Measurements from ENCODE around the gene CSRP2.

The CSRP2 gene

GRCh38 chr12:76863837-76864236 is 15.0 kb downstream of the CSRP2 start:
- DNase-seq = no peak

DNA sequence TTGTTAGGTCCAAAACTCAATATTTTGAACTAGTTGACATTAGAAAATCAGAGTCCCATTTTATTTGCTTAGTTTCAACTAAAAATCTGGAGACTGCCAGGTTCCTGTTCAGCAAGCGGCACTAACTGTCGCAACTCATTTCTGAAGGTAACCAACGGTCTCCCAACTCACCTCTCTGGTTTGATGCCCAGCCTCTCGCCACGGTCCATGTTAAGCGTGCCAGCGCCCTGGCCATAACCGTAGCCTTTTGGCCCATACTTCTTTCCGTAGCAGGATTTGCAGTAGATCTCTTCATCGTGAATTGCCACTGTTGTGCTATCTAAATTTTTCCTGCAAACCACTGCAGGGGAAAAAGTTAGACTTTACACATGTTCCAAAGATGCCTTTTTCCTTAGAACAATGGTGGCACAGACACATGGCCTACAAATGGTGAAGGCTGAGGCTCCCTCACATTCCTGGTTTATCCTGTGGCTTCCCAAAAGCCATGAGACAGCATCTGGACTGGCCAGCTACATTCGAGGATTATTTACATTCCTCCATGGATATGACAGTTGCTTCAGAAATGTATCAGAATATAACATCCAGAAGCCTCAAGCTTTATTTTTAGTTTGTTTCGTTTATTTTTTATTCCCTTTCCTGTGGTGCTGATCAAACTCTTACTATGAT is 15.7 kb downstream of the CSRP2 start:
- no peak for DNase-seq

DNA sequence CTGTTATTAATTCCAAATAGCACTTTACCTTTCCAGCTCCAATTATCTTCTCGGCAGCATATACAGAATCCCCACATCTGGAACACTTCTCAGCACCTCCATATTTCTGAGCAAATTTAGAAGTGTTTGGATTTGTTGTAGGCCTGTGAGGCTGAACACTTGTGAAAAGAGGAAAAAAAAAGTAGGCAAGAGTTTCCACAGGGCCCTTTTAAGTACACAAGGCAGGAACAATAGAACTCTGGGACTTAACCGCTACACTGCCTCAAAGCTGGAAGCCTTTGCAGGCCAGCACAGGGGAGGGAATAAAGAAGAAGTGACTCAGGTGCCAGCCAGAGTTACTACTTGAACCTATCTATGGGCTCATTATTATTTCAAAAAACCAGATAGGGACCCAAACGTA is 18.6 kb downstream of the CSRP2 start:
- DNase-seq = no peak

GRCh38 chr12:76859611-76860010 is 19.2 kb downstream of the CSRP2 start:
- DNase-seq = peak in 2 of 58 donors; percentile 18 to 24

GRCh38 chr12:76856018-76856644 is 22.7 kb downstream of the CSRP2 start:
- DNase-seq = no peak

DNA sequence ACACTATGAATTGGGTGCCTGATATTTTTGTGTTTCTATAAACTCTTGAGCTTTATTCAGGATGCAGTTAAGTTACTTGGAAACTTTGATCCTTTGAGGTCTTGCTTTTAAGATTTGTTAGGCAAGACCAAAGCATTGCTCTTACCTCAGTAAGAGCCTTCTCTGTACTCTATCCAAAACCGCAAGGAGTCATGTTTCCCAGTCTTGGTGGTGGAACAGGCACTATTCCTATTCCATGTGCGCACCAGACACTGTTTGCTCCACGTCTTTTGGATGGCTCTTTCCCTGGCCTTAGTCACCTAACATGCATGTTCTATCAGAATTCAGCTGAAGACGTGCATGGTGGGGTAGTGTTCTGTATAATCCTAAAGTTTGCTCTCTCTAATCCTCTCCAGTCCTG is 23.5 kb downstream of the CSRP2 start:
- no peak for DNase-seq

- no peak for DNase-seq
Measured at GRCh38 chr12:76852106-76852505, 26.7 kb downstream of the CSRP2 start.

GRCh38 chr12:76848132-76848531 is 30.7 kb downstream of the CSRP2 start:
- DNase-seq = no peak

- DNase-seq = no peak
Measured at GRCh38 chr12:76847260-76847659, 31.6 kb downstream of the CSRP2 start.

- no peak for DNase-seq
Measured at GRCh38 chr12:76836633-76837032, 42.2 kb downstream of the CSRP2 start.

DNA sequence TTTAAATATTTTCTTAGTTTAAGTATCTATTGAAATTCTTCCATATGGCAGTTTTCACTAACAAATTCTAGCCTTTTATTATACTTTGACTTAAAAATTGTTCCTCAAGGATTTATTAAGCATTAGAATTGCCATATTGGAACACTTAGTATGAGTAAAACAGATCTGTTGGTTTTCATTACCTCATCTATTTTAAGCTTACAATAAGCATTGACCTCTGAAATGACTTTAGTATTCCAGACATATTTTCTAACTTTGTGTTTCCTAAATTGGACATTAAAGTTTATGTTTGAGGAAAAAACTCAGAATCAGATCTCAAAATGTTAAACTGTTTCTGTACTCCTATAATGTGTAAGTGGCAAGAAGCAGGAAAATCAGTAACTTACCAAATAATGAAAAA is 48.4 kb downstream of the CSRP2 start:
- no peak for DNase-seq

DNA sequence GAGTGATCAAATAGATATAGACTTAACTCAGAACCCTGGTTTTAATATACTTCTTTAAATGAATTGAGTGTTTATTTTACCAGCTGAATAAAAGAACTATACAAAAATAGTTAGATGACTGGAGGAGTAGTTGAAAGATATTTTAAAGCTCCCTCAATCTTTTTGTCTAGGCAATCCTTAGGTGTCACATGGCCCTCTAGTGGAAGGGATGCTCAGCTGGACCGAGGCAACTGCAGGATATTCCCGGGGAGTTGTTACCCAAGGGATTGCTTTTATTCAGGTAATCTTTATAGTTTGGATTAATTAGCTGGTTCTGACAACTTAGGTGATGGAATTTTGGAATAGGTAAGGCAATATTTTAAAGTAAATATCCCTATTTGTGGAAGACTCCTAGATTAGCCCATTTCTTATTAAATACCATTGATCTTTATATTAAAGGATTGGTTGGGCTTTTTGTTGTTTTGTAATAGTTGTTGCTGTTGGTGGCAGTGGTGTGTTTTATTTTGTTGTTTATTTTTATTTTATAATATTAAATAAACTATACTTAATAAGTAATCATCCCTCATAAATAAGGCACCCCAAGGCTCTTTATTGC is 57.8 kb downstream of the CSRP2 start:
- DNase-seq = peak in 6 of 58 donors; percentile 0 to 7 (median 2)

- no peak for DNase-seq
Measured at GRCh38 chr12:76813972-76814371, 64.8 kb downstream of the CSRP2 start.

GRCh38 chr12:76813265-76813664 is 65.6 kb downstream of the CSRP2 start:
- no peak for DNase-seq

DNA sequence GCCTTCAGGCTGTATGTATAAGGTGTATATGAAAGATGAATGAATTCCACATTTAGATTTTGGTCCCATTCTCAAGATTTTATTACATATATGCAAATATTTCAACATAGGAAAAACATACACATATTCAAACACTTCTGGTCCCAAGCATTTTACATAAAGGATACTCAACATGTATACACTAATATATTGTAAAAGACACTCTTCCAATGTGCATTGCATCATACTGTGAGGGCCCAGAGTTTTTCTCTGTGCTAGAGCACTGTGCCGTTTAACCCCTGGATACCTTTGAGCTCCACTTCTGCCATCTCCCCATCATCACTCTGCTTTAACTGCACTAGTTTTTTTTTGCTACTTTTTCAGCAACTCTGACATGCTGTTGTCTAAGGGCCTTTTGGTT is 66.8 kb downstream of the CSRP2 start:
- DNase-seq = no peak

- DNase-seq = peak in 11 of 58 donors; percentile 1 to 31 (median 7)
Measured at GRCh38 chr12:76810671-76811419, 68.0 kb downstream of the CSRP2 start.

All from anterior cingulate cortex (tissue), 58 donors.